ENCODE data around the gene NPC1L1.

Gene NPC1L1

DNA sequence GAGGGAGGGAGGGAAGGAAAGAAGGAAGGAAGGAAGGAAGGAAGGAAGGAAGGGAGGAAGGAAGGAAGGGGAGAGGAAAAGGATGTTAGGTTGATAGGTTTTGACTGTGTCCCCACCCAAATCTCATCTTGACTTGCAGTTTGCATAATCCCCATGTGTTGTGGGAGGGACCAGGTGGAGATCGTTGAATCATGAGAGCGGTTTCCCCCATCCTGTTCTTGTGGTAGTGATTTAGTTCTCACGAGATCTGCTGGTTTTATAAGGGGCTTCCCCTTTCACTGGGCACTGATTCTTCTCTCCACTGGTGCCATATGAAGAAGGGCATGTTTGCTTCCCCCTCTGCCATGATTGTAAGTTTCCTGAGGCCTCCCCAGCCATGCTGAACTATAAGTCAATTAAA lies 35.5 kb downstream of the NPC1L1 start:
- no peak for DNase-seq

DNA sequence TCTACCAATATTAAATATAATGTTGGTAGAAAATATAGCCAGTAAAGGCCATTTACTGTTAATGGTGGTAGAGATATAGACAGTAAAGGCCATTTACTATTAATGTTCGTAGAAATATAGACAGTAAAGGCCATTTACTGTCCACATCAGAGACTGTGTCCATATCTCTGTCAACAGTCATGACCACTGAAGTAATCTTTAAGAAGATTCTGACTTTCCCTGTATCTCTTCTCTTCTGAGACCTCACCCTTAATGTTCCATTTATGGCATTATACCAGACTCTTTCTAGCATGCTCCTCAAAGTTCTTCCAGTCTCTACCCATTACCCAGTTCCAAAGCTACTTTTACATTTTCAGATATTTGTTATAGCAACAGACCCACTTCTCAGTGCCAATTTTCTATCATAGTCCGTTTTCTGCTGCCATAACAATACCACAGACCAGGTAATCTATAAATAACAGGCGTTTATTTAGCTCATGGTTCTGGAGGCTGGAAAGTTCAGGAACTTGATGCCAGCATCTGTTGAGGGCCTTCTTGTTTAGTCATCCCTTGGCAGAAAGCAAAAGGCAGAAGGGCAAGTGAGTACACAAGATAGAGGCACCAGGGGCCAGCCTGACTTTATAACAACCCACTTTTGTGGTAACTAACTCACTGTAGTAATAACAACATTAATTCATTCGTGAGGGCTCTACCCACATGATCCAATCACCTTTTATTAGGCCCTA lies 42.7 kb downstream of the NPC1L1 start:
- no peak for DNase-seq

- DNase-seq, result no peak
Measured at GRCh38 chr7:44497155-44498027, 43.7 kb downstream of the NPC1L1 start.

GRCh38 chr7:44496385-44496784 lies 44.7 kb downstream of the NPC1L1 start:
- DNase-seq, result no peak

DNA sequence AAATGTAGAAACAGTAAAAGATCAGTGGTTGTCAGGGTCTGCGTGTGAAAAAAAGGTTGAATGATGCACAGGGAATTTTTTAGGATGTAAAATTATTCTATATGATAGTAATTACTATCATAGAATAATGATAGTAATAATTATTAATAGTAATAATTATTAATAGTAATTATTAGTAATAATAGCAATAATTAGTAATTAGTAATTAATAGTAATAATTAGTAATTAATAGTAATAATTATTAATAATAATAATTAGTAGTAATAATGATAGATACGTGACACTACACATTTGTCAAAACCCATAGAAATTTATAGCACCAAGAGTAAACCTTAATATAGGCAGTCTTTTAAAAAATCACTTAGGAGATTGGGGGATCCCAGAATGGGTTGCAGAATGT lies 46.2 kb downstream of the NPC1L1 start:
- DNase-seq, result no peak

- no peak for DNase-seq
Measured at GRCh38 chr7:44491229-44491628, 49.9 kb downstream of the NPC1L1 start.

DNA sequence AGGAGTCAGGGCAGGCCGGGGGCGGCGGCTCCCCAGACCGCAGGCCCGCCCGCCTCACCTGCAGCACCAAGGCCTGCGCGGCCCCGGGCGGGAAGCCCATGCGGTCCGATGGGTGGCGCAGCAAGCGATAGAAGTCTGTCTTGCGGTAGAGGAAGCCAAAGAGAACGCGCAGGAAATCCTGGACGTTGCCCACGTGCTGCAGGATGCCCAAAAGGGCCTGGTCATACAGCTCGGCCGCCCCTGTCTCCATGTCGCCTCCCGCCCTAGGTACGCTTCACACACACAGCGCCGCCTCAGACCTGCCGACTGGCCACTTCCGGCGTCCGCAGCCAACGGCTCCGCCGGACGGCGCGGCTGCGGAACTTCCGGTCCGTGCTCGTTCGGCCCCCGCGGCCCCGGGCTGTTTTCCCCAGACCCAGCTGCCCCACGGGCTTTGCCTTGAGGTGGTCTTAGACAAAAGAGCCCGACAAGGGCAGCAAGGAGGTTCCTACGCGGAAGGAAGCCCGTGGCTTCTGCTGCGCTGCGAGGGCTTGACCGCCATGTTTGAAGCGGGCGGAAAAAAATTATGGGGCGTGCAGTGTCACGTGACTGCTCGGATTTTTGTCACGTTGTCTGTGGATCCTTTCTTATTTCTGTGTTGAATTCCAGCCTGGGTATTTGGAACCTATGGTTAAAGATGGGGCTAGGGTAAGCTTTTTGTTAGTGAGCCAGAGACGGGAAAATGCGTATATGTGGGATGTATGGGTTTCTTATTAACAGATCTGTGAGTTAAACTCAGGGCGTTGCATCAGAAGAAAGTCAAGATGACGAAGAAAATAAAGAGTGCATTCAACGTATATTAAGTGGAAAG lies 50.6 kb downstream of the NPC1L1 start, which contains the start of gene NUDCD3:
TSS of gene NUDCD3 (minus strand) at position 308 of the 850 bp plus-strand sequence. CDS start at position 250, 58 bp downstream.
- peak; percentile 95 for DNase-seq

DNA sequence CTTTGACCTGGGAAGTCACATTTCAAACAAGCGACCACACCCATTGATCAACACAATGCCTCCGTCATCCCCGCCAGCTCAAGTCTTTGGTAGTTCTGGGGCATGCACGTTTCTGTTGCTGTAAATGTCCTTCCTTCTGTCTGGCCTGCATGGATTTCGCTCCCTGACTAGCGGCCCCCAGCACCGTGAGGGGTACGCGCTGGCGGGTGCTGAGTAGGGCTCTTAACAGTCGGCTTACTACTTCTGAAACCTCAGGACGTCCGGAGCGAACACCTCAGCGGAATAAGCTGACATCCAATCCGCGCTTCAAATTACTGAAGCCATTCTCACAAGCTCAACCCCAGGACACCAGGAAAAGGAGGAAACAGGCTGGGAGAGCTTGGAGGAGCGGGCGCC lies 51.2 kb downstream of the NPC1L1 start:
- peak; percentile 50 for DNase-seq

DNA sequence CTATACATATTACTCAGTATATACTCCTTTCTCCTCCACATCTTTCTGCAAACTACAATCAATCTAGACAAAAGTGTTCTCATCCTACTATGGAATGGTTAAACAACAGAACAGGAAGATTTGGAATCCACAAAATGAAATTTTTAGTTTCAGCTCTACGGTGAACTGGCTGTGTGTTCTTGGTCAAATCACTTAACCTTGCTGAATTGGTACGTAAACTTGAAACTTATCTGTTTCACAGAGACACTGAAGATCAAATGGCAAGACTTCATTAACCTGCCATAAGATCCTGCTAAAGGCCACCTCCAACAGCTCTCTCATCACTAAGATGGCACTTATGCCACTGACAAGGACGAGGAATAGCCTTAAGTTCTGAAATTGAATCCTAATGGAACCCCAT lies 52.2 kb downstream of the NPC1L1 start:
- no peak for DNase-seq

- no peak for DNase-seq
Measured at GRCh38 chr7:44486693-44487092, 54.4 kb downstream of the NPC1L1 start.

DNA sequence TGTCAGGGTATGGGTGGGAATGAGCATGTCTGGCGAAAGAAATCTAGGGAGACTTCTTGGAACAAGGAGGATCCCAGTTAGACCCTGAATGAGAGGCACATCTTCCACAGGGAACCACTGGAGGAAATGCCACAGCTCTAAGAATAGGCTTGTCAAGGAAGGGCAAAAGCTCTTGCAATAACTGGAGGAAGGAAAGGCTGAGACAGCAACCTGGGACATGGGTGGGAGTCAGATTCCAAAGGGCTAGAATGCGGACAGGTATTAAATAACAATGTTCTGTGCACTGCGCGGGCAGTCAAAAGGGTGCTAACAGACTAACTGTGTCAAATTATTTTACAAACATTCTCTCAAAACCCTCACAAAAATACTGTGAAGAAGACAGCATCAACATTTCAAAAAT lies 55.1 kb downstream of the NPC1L1 start:
- no peak for DNase-seq

DNA sequence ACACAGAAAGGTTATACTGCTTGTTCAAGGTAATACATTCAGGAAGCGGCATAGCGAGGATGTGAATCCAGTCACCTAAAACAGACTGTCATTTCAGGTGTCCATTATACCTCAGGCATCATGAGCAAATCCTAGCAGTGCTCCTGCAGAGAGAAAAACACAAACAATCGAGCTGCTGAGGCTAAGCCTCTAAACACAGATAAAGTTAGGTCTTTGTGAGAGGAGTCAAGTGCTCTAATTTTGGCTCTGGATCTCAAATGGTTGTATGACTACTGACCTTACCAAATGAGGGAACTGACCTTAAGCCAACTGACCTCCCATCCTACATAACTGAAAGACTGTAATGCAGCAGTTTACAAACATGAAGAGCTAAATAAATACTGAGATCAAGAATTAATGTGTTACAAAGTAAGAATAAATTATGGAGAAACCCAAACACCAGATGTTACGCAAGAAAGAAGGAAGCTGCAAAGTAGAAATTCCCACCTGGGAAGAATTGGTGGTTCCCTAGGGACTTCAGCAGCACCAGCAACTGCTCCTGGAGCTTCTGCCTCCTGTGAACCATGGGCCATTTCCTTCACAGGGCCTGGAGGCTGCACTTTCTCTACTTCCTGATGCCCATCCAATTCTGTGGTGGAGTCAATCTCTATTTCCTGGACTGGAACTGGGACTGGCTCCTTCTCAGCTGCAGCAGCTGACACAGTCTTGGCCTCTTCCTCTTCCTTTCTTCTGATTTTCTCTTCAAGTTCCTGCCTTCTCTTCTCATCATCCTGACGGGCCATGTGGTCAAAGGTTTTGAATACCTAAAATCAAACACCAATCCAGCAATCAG lies 56.4 kb downstream of the NPC1L1 start:
- DNase-seq, result no peak

GRCh38 chr7:44482502-44483485 lies 58.3 kb downstream of the NPC1L1 start:
- DNase-seq, result no peak

GRCh38 chr7:44477938-44478337 lies 63.2 kb downstream of the NPC1L1 start:
- DNase-seq, result no peak

DNA sequence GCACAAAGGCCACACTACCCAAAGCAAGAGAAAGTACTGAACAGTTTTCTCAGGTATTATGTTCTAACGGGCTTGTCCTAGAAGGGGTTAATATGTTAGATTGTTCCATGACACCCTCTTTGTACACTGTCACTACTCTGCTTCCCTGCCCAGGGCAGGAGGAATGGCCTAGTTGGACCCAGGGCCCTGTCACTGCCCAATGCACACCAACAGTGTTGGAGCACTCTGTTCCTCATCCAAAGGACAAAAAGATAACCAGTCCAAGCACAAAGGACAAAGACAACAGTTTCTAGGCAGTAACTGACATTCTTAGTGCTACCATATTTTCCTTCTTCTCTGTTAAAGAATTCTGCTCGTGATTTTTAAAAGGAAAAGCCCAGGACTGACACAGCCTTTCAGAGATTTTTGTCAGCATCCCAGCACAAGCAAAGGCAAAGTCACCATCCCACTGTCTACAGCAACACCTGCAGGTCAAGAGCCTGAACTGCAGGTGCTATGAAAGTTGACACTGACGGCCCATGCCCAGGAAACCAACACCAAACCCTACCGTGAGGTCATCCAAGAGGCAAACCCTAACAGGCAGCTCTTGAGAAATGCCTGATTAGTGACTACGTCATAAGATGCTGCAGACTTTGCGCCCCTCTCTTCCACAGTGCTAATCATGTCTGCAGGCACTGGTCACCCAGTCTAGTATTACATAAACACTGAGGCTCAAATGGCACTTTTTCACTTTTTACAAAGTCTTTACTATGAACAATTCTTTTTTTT lies 63.9 kb downstream of the NPC1L1 start:
- peak; percentile 74 for DNase-seq

GRCh38 chr7:44476313-44476712 lies 64.8 kb downstream of the NPC1L1 start:
- DNase-seq, result no peak

DNA sequence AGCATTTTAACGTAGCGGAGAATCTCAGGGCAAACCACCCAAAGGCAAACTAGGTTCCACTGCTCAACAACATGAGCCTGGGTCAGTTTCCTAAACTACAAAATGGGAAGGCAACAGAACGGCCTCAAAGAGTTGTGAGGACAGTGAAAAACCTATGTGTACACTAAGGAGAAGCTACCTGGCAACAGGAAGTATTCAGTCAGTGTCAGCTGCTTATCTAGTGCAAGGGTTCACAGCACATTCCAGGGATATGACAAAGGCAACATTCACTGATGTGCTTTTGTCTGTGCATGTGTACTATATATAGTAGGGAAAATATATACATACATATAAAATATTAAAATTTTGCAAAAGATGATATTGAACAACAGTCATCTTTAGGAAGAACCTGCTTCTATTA lies 67.8 kb downstream of the NPC1L1 start:
- DNase-seq, result peak; percentile 82

GRCh38 chr7:44472843-44473242 lies 68.3 kb downstream of the NPC1L1 start:
- no peak for DNase-seq

GRCh38 chr7:44471850-44472249 lies 69.3 kb downstream of the NPC1L1 start:
- DNase-seq, result peak; percentile 87

GRCh38 chr7:44471436-44471835 lies 69.7 kb downstream of the NPC1L1 start:
- peak; percentile 87 for DNase-seq

Measured in NCI-H510A treated with DMSO at 0.1 percent for 48 hours (cell line).